Forelimb muscle (tissue), 1 donor: ENCODE results near the gene HERPUD1. TPM values are rescaled to one million over a fixed set of nuclear protein-coding genes. Genes with fewer than 3 reads are reported as not detected.

Source experiments
- DNase-seq: peaks from one replicate; pipeline ENCODE4 v3.0.0-alpha.2; 2013; ENCODE audit warnings: low read depth
- polyA plus RNA-seq: library from polyadenylated mRNA; unstranded; fragments of 120-200 nt; gene quantifications from one replicate; pipeline ENCODE4 v1.2.1, GENCODE V29; 2013; ENCODE audit not compliant: insufficient read length

The HERPUD1 gene
- polyA plus RNA-seq, 1 donor, result 66.3 TPM

DNA sequence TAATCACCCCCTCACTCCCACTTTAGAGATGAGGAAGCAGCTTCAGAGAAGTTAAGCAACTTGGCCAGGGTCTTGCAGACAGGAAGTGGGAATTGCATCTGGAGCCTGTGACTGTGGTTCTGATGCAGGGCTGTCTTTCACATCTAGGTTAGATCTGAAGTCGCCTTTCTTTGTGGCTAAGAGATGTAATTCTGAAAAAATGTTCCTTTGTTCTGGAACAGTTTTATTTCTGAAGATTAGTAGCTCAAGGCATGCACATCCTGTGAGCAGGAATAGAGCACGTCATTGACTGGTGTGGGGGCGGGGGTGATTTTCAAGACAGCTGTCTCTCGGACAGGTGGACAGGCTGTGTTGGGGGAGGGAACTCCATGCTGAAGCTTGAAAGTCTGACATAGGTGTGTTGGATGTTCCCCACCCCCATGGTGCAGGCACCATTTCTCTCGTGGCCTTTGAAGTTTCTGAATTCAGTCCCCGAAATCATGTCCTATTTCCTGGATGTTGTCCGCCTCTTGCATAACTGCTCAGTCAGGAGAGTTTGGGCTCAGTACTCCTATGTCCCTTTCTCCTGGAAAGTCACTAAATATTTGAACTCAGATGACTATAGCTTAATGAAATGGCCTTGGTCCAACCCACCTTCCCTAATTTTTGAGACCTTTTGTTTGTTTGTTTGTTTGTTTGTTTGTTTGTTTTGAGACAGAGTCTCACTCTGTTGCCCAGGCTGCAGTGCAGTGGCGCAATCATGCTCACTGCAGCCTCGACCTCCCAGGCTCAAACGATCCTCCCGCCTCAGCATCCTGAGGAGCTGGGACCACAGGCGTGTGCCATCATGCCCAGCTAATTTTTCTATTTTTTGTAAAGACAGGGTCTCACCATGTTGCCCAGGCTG is 21.0 kb upstream of the HERPUD1 start:
- DNase-seq, result no peak

DNA sequence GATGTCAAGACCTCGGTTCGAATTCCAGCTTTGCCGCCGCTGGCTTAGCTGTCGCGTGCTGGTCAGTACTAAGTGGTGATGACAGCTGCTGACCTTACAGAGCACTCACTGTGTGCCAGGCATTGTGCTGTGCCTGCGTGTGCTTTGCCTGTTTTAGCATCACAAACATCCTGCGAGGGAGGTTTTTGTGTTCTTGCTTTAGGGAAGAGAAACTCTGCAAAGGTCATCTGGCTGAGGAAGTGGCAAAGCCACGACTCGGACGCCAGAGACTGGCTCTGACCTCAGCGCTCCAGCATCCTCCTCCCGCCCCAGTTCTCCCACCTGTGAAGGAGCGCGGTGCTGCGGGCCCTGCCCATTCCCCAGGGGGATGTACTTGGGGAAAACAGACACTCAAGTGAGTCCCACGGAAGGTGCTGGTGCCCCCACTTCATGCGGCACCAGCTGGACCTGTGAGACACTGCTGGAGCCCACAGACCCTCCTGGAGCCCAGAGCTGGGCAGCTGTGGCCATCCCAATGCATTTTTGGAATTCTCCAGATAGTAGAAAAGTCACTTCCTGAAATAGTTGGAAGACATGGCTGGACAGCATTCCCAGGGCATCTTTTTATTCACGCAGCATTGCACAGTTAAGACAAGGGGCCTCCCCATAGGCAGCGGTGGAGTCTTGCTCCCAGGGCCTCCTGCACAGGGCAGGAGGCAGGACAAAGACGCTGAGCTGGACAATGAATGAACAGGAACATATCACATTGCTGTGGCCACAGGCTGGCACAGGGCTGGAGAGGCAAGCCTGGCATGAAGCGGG is 20.0 kb upstream of the HERPUD1 start:
- no peak for DNase-seq

DNA sequence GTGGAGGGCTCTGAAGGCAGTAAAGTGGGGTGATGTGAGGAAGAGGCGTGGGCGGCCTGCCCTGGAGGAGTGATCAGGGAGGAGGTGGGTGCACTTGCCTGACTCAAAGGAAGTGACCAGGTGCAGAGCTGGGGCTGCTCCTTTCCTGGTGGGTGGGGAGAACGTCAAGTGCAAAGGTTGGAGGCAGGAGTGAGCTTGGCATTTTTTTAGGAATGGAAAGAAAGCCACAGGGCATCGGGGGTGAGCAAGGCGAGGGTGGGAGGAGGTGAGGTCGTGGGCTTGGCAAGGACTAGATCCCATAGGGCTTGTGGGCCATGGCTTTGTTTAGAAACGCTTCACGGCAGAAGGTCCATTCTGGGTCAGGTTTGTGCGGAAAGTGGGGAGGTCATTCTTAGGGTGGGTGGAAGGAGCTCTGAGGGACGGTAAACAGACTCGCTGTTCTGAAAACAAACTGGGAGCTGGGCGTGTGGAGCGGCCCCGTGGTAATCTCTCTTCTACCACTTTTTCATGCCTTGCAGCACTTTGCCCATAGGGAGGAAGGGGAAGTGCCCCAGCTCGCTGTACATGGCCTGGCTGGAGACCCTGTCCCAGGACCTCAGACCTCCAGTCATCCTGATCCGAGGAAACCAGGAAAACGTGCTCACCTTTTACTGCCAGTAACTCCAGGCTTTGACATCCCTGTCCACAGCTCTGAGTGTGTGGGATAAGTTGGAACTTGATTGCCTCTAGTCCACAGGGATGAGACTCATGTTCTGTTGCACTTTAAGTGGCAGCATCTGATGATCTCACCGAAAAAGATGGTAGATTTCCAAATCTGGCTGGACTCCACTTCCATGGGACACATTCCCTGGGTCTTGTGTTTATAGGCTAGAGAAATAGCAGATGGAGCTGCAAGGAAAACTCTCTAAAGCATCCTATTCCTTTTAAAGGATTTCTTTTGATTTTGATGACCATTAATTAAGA is 18.9 kb upstream of the HERPUD1 start:
- no peak for DNase-seq

DNA sequence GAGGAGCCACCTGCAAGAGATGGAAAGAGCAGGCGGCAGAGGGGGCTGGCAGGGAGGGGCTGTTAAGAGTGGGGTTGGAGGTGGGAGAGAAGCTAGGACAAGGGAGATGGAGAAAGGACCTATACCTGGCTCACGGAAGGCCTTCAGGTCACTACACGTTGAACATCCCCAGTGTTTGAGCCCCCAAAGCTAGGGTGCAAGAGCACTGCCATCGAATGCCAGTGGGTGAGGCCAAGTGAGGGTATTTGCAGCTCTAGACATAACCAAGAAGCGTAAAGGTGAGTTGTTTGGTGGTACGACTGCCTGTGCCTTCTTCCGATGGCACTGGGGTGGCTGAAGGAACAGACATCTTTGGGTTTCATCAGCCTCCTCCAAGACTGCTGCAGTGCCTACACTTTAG is 17.0 kb upstream of the HERPUD1 start:
- no peak for DNase-seq

DNA sequence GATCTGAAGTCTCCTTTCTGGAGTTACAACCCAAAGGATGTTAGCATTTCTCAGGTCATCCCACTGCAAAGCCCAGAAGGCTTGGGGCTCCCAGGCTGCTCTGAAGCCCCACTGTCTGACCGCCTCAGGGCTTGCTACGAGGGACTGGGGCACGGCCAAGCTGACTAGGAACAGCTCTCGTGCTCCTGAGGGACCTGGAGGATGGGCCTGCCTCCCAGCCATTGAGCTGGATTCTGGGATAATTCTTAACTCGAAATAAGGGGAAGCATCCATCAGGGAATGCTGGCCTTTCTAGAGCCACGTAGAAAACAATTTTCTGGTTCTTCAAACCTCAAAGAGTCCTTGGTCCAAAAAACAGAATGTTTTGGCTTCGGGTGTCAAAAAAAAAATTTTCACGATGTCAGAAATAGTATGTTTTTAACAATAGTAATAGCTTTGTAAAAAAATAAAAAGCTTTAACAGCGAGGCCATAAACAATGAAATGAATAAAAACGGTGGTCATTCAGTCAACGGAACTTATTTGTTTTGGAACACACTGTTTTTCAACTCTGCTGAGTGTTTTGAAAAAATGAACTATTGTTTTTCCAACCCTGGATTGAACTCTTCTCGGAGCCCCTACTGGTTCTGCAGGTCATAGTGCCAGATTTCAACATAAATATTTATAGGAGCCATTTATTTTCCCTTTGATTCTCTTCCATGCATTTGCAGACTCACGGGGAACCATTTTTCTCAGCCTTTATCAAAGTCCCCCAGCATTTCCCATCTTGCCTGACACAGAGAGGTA is 16.4 kb upstream of the HERPUD1 start:
- no peak for DNase-seq

DNA sequence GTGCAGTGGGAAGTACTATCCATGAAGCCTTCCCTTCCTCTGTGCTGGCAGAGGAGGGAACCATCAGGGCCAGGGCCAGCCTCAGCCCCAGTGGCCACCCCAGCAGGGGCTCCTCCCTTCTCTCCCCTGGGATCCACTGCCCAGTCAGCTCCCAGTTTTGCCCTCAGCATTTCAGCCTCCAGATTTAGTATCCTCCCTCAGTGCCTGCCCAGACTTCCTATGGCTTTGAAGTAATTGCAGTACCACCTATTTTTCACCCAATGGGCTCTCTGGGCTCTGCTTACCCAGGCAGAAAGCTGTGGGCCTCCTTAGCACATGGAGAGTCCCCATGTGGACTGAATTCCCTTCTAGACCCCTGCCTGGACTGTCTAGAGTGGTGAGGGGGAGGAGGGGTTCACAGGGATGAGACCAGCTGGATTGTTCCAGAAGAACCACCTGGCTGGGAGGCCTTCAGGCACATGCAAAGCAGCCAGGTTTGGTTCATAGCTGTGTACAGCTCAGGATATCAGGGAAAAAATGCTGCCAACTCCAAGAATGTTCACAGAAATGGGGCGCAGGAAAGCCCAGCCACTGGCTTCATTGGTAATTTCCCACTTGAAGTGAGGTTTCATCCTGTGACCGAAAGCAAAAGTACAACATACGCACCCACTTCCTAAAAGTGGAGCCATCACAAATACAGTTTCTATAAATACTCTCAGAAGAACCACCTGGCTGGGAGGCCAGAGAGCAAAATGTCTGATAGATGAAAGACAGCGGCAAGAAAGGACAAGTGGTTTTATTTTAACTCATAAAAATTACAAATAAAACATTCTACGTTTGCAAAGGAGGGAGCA is 15.2 kb upstream of the HERPUD1 start:
- DNase-seq, result no peak

DNA sequence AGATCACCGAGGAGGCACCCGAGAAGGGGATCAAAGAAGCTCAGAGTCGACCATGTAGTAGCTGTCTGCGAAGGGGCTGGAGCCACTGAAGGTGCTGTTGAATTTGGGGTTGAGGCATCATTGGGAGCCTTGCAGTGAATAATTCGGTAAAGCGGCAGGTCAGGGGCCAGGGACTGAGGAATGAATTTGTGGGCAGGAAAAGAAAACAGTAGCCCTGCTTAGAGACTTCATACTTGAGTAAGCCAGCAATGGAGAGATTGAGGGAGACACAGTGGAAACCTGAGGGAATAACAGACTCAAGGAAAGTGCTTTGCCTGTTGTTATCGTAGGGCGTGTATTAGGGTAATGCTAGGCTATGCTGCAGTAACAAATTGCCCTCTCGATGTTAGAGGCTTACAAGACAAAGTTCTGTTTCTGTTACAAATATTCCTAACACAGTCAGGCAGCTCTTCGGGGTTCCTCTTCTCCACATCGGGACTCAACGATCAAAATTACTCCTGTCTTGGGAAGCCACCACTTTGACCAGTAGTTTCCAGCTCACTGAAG is 13.4 kb upstream of the HERPUD1 start:
- DNase-seq, result no peak

DNA sequence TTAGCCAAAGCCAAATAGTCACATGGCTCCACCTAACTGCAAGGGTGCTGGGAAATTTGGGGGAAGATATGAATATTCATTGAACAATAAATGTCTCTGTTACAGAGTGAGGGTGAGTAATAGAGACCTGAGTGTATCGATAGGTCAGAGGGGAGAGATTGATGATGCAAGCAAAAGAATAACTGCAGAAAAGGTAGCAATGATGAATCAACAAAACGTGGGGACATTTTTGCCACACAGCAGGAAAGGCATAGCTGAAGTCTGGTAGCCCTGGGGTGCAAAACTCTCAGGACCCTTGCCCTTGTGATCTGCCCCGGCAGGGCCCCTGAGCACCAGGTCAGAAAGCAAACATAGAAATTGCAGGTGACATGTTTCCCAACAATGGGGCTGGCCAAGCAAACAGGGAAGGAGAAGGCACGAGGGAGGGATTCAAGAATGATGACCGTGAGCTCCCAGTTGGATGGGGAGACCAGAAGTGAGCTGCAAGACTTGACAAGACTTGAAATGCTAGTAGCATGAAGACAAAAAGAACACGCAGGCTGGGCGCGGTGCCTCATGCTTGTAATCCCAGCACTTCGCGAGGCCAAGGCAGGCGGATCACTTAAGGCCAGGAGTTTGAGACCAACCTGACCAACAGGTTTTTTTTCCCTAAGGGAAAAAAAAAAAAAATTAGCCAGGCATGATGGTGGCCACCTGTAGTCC is 12.7 kb upstream of the HERPUD1 start:
- no peak for DNase-seq

DNA sequence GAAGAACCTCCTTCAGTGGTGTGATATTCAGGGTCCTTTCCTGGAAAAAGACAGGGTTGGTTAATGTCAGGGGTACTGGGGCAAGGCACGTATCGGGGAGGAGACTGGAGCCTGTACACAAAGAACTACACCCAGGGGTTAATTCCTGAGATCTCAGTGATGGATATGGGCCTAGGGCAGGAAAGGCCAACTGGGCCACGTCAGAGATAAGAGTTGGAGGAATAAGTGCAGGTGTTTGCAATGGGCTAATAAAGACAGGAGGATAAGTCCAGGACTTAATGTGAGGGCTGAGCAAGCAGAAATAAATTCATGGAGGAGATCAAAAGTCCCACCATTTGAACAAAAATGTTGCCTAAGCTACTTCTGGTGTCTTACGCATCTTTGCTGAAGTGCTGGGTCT is 10.4 kb upstream of the HERPUD1 start:
- DNase-seq, result no peak

DNA sequence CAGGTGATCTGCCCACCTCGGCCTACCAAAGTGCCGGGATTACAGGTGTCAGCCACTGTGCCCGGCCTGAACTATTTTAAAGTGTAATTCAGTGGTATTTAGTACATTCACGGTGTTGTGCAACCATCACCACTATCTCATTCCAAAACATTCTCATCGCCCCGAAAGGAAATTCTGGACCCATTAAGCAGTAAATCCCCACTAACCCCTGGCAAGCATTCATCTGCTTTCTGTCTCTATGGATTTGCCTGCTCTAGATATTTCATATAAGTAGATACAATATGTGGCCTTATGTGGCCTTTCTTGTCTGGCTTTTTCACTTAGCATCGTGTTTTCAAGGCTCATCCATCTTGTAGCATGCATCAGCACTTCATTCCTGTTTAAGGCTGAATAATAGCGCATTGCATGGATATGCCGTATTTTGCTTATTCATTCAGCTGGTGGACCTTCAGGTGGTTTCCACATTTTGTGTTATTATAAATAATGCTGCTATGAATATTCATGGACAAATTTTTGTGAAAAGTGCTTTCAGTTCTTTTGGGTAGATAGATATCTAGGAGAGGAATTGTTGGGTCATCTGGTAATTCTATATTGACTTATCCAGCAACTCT is 8.4 kb upstream of the HERPUD1 start:
- no peak for DNase-seq

DNA sequence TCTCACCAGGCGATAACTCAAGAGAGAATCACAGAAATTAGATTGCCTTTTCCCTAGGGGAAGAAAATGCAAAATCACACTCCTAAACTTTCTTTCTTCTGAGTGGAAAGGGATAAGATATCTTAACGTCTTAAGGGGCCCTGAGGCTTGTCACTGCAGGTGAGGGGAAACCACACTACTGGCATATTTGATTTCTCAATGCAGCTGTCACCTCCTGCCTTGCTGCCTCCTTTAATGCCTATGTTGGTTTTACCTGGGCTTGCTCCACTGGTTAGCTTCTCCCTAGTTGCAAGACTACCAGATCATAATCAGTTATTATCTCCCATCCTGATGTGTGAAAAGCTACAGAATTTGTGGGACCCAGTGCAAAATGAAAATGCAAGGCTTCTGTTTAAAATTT is 4.5 kb upstream of the HERPUD1 start:
- no peak for DNase-seq

DNA sequence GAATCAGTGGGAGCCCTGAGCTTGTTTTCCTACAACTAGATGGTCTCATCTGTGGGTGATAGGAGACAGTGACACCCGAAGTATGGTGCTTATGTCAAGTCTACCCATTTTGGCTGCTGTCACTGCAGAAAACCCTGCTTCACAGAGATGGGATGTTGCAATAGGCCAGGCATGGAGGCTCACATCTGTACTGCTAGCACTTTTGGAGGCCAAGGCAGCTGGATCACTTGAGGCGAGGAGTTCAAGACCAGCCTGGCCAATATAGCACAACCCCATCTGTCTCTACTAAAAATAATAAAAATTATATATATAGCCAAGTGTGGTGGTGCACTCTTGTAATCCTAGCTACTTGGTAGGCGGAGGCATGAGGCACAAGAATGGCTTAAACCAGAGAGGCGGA is 2.3 kb upstream of the HERPUD1 start:
- no peak for DNase-seq

DNA sequence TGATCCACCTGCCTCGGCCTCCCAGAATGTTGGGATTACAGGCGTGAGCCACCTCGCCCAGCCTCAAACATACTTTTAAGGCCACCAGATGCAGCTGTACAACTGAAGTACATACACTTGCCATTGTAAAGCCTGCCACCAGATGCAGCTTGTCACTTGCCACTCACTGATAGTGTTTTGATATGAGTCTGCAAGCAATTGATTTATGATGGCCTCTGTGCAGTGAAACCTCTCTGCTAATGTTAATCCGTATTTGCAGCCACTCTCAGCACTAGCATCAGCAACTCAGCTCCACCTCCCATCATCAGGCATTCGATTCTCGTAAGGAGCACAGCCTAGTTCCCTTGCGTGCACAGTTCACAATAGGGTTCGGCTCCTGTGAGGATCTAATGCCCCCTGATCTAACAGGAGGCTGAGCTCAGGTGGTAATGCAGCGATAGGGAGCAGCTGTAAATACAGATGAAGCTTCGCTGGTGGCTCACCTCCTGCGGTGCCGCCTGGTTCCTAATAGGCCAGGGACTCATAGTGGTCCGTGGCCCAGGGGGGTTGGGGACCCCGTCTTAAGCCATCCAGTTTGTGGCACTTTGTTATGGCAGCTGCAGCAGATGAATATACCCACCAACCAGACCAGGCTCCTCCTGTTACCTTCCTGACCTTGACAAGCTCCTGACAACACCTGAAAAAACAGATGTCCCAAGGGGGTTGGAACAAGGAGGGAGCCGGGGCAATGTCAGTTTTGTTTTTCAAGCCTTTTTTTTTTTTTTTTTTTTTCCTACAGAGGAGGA is 1.3 kb upstream of the HERPUD1 start:
- DNase-seq, result no peak

DNA sequence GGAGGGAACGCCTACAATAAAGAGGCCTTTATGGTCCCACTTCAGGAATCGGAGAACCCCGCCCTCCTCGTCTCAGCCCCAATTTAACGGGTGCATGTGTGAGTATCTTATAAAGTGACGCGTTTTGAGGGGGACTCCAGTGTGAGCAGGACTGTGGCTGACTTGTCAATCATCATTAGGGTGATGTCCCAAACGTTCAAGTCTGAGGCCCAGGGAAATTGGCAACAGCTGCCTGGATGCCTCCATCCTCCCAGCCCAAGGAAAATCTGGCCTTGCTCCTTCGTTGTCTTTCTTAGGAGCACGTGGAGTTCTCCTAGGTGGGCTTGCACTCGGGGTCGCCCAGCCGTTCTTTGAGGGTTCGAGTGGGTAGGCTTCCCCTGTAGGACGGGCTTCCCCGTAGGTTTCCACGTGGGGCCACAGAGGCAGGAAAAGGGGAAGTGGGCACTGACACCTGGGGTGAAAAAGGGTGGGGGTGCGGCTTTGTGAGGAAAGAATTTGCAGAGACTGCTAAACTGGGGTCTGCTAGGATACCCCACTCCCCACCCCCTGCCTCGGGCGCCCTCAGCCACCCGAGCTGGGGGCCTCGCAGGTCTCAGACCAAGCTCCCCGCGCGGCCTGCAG is 561 bp upstream of the HERPUD1 start:
- DNase-seq, result no peak

DNA sequence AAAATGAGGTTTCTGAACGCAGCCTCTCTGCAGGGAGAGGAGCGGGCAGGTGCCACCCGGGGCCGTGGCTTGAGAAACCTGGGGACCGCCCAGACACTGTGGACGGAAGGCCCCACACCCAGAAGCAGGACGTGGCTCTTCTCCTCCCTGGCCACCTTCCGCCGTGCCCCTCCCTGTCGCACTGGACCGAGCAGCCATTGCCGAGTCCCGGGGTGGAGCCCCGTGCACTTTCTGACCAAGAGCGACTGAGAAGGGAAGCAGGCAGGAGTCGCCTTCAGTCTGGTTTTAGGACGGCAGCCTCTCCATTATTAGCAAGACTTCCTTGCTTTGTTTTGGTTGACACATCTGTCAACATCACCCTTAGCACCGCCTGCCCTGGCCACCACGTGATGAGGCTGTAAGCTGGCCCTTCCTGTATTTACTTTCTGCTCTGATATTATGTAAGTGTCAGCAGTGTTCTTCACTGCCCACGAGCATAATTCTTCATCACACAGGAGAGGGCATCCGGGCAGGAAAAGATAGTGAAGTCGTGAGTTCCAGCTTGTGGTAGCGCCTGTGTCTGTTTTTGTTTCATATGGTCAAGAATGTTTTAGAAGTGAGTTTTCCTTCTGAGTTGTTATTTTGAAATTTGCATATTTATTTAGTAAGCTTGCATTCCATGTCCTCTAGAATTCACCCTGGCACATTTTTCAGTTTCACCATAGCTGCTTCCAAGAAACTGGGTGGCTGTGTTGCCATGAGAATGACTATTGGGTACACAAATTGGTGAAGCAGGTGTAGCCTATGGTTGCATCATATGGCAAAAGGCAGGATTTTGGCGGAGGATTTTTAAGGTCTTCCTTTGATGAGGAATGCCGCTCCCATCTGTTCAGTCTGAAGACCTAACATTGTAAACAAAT is 1.0 kb downstream of the HERPUD1 start:
- DNase-seq, result no peak

DNA sequence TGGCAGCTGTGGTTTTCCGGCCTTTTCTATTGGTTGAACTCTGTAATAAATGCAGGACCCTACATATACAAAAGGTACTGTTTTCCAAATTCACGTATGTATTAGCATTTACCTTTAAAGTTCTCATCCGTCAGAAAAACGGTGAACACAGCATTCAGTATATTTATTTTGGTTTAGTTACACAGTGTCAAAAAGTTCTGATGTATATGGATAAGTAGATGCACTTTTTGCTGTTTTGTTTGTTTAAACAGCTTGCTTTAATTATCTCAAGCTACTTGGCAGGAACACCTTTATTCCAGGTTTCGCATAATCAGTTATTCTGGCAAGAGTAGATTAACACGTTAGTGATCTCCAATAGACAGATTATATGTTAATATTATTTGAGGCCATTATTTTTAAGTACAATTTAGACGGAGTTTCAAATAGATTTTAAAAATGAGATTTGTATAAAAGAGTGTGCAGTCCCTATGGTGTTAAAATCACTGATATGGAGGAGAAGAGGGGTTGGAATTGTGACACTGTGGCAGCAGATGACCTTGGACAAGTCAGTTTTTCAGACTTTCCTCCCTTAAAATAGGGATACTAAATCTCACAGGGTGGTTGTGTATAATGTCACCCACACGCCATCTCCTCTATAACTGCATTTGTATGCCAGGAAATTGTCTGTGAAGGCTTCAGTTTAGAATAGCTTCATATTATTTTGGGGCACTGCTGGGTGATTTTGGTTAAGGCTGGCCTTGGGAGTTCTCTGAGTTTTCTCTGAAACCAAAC is 2.1 kb downstream of the HERPUD1 start:
- no peak for DNase-seq
